Prostate gland (tissue), 2 donors: ENCODE data around the gene SNX9.
"Not testable (repeated sequence)": the region's sequence is repeated elsewhere in the genome, so short reads cannot be mapped to it uniquely, and the experiment has no call there.

Source experiments
- POLR2A ChIP-seq: fragments of 450-650 bp; IDR thresholded peaks from one replicate; pipeline ENCODE4 v1.6.1; 2016; ENCODE audit warnings: antibody characterized with exemption, mild to moderate bottlenecking
- POLR2AphosphoS5 ChIP-seq: sonication (generic); formaldehyde crosslinking; IDR thresholded peaks from one replicate; pipeline ENCODE4 v1.6.1; 2017; ENCODE audit warnings: antibody characterized with exemption
- TF ChIP-seq, protein P1 (sequence below), 4 experiments: fragments of 200-600 bp in 2 of 4; fragments of 450-650 bp in 2 of 4; sonication (generic) in 2 of 4; IDR thresholded peaks; 1 replicate in 3 of 4; 2 replicates in 1 of 4; pipeline ENCODE4 v1.5.1; 2016 to 2019; ENCODE audit warnings: antibody characterized with exemption in 4 of 4, mild to moderate bottlenecking in 2 of 4, moderate library complexity in 2 of 4

DNA sequence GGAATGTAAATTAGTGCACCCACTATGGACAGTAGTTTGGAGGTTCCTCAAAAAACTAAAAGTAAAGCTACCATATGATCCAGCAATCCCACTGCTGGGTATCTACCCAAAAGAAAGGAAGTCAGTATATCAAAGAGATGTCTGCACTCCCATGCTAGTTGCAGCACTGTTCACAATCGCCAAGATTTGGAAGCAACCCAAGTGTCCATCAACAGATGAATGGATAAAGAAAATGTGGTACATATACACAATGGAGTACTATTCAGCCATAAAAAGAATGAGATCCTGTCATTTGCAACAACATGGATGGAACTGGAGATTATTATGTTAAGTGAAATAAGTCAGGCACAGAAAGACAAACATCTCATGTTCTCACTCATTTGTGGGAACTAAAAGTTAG lies 127.9 kb downstream of the SNX9 start:
- TF ChIP-seq, protein P1, sequence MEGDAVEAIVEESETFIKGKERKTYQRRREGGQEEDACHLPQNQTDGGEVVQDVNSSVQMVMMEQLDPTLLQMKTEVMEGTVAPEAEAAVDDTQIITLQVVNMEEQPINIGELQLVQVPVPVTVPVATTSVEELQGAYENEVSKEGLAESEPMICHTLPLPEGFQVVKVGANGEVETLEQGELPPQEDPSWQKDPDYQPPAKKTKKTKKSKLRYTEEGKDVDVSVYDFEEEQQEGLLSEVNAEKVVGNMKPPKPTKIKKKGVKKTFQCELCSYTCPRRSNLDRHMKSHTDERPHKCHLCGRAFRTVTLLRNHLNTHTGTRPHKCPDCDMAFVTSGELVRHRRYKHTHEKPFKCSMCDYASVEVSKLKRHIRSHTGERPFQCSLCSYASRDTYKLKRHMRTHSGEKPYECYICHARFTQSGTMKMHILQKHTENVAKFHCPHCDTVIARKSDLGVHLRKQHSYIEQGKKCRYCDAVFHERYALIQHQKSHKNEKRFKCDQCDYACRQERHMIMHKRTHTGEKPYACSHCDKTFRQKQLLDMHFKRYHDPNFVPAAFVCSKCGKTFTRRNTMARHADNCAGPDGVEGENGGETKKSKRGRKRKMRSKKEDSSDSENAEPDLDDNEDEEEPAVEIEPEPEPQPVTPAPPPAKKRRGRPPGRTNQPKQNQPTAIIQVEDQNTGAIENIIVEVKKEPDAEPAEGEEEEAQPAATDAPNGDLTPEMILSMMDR (IDR thresholded peaks at IDR 0.05): not testable (repeated sequence)
- TF ChIP-seq POLR2AphosphoS5, POLR2A: not testable (repeated sequence)
